Fibroblast of lung (primary cell): ENCODE data around the gene PIAS1. TPM values are rescaled to one million over a fixed set of nuclear protein-coding genes. Genes with fewer than 3 reads are reported as not detected.

Source experiments
- DNase-seq, 2 donors: peaks; one replicate each; pipeline versions ENCODE4 v3.0.0 to v3.0.0-alpha.2; 2010; ENCODE audit warnings: low read depth in 2 of 2
- H2AFZ ChIP-seq: 2 replicates; pipeline ENCODE4 v1.5.1; 2012; ENCODE audit warnings: low read length, control low read depth, inconsistent platforms
- H3K27ac ChIP-seq: 2 replicates; pipeline ENCODE4 v1.5.1; 2011; ENCODE audit warnings: low read length, control low read depth; ENCODE audit not compliant: insufficient read depth
- H3K27me3 ChIP-seq: 2 replicates; pipeline ENCODE4 v1.5.1; 2011; ENCODE audit warnings: mild to moderate bottlenecking, low read length; ENCODE audit not compliant: control insufficient read depth, insufficient read depth
- H3K36me3 ChIP-seq: 2 replicates; pipeline ENCODE4 v1.5.1; 2011; ENCODE audit warnings: low read length; ENCODE audit not compliant: control insufficient read depth, insufficient read depth
- H3K4me1 ChIP-seq: 2 replicates; pipeline ENCODE4 v1.5.1; 2011; ENCODE audit warnings: low read length; ENCODE audit not compliant: control insufficient read depth, insufficient read depth; ENCODE audit errors: extremely low read depth
- H3K4me2 ChIP-seq: 2 replicates; pipeline ENCODE4 v1.5.1; 2011; ENCODE audit warnings: low read length, control low read depth; ENCODE audit not compliant: insufficient read depth; ENCODE audit errors: extremely low read depth
- H3K4me3 ChIP-seq, 4 experiments: fragments of 200-600 bp in 1 of 4; sonication (generic) in 1 of 4; replicated peaks in 1 of 4; 2 replicates each; pipeline ENCODE4 v1.5.1; 2011 to 2016; ENCODE audit warnings: low read length in 4 of 4, low read depth in 3 of 4, mild to moderate bottlenecking in 3 of 4, control low read depth in 2 of 4, inconsistent platforms in 1 of 4, mixed read lengths in 1 of 4; ENCODE audit not compliant: insufficient read depth in 1 of 4; ENCODE audit errors: control extremely low read depth in 1 of 4
- H3K79me2 ChIP-seq: 2 replicates; pipeline ENCODE4 v1.5.1; 2012; ENCODE audit warnings: mild to moderate bottlenecking, low read length, inconsistent platforms; ENCODE audit not compliant: control insufficient read depth, insufficient read depth
- H3K9ac ChIP-seq: 2 replicates; pipeline ENCODE4 v1.5.1; 2011; ENCODE audit warnings: mild to moderate bottlenecking, low read length, control low read depth; ENCODE audit not compliant: insufficient read depth
- H3K9me3 ChIP-seq: 2 replicates; pipeline ENCODE4 v1.5.1; 2012; ENCODE audit warnings: low read depth, low read length; ENCODE audit not compliant: control insufficient read depth, insufficient read depth
- H4K20me1 ChIP-seq: 2 replicates; pipeline ENCODE4 v1.5.1; 2011; ENCODE audit warnings: low read length; ENCODE audit not compliant: control insufficient read depth, insufficient read depth; ENCODE audit errors: extremely low read depth
- EZH2 ChIP-seq: IDR thresholded peaks from 2 replicates; pipeline ENCODE4 v1.5.1; 2012; ENCODE audit warnings: low read length, control low read depth, mild to moderate bottlenecking; ENCODE audit errors: missing control alignments
- polyA plus RNA-seq, 2 donors: library from polyadenylated mRNA; depleted of rRNA in 1 of 2; stranded (reverse) in 1 of 2; unstranded in 1 of 2; fragments of >200 nt; gene quantifications; 2 replicates each; pipeline ENCODE4 v1.2.1, GENCODE V29; 2011 to 2012; ENCODE audit warnings: missing spikeins in 1 of 2
- total RNA-seq: library from RNA; depleted of rRNA; stranded (reverse); fragments of >200 nt; gene quantifications from 2 replicates; pipeline ENCODE4 v1.2.1, GENCODE V29; 2014
- TF ChIP-seq, protein P1 (sequence below), 2 donors: IDR thresholded peaks in 1 of 2; conservative IDR thresholded peaks in 1 of 2; 1 replicate in 1 of 2; 2 replicates in 1 of 2; pipeline ENCODE4 v1.5.1; 2011 to 2012; ENCODE audit warnings: low read length in 2 of 2, control low read depth in 1 of 2, inconsistent platforms in 1 of 2, low read depth in 1 of 2, mild to moderate bottlenecking in 1 of 2

Gene PIAS1
- total and polyA plus RNA-seq, 2 donors (not counting 1 experiment from before 2014, with no cell fraction given), result 17.0 to 35.1 TPM

DNA sequence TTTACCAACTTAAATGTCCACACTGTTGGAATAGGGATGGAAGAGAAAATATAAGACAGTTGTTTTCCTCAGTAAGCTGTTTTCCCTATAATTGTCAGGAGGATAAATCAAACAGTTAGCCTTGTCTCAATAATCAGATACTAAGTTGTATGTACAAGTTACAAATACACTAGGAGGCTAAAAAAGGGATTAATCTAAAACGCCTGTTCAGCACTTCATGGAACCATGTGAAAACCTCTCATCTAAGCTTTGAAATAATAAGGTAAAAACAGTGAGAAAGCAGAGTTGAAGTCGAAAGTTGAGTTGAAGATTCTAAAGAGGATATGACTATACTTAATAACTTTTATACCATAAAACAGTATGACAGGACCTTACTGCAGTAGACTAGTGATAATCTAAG is 89.0 kb downstream of the PIAS1 start:
- Histone ChIP-seq H4K20me1 (no peaks in the 10 kb centered on the region), H3K27ac (no peak overlapping the region), H3K9me3 (no peaks in the 10 kb centered on the region), H3K9ac (no peak overlapping the region), H3K4me1 (no peaks in the 10 kb centered on the region), H3K36me3 (no peaks in the 10 kb centered on the region), H3K79me2 (no peaks in the 10 kb centered on the region), H2AFZ (no peak overlapping the region), H3K27me3 (no peaks in the 10 kb centered on the region), H3K4me2 (no peak overlapping the region), H3K4me3 (no peak overlapping the region)
- no peak for DNase-seq
- TF ChIP-seq, protein P1, sequence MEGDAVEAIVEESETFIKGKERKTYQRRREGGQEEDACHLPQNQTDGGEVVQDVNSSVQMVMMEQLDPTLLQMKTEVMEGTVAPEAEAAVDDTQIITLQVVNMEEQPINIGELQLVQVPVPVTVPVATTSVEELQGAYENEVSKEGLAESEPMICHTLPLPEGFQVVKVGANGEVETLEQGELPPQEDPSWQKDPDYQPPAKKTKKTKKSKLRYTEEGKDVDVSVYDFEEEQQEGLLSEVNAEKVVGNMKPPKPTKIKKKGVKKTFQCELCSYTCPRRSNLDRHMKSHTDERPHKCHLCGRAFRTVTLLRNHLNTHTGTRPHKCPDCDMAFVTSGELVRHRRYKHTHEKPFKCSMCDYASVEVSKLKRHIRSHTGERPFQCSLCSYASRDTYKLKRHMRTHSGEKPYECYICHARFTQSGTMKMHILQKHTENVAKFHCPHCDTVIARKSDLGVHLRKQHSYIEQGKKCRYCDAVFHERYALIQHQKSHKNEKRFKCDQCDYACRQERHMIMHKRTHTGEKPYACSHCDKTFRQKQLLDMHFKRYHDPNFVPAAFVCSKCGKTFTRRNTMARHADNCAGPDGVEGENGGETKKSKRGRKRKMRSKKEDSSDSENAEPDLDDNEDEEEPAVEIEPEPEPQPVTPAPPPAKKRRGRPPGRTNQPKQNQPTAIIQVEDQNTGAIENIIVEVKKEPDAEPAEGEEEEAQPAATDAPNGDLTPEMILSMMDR (conservative IDR thresholded peaks at IDR 0.05 in 1 of 2, IDR thresholded peaks at IDR 0.05 in 1 of 2; ENCODE audit: low read depth in 1 of 2, low read length in 2 of 2), result no peak
- TF ChIP-seq EZH2, result no peak

- Histone ChIP-seq H3K4me1 (peaks cover 1% of the 10 kb centered on the region), H3K27me3 (no peaks in the 10 kb centered on the region), H3K36me3 (no peaks in the 10 kb centered on the region), H3K9ac (no peak overlapping the region), H4K20me1 (no peaks in the 10 kb centered on the region), H3K9me3 (no peaks in the 10 kb centered on the region), H2AFZ (no peak overlapping the region), H3K4me2 (no peak overlapping the region), H3K4me3 (no peak overlapping the region), H3K79me2 (no peaks in the 10 kb centered on the region), H3K27ac (no peak overlapping the region)
- DNase-seq, result no peak
- TF ChIP-seq EZH2, result no peak
- TF ChIP-seq, protein P1 (conservative IDR thresholded peaks at IDR 0.05 in 1 of 2, IDR thresholded peaks at IDR 0.05 in 1 of 2; ENCODE audit: low read depth in 1 of 2, low read length in 2 of 2), result no peak
Measured at GRCh38 chr15:68143785-68144184, 89.7 kb downstream of the PIAS1 start.

DNA sequence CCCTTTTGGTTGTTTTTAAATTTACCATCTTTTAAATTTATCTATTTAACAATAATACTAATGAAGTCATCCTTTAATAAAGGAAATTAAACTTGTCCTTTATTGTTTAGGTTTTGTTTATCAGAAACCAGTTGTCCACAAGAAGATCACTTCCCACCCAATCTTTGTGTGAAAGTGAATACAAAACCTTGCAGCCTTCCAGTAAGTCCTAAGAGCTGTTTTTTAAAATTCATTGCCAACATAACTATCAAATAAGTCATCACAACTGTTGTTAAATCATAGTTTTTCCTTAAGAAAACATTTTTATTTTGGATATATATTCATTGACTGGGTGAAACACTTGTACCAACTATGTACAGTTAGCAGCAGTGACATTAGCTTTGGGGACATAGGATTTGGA is 91.6 kb downstream of the PIAS1 start:
- no peaks in the 10 kb centered on the region for H3K79me2 ChIP-seq
- no peak overlapping the region for H3K4me2 ChIP-seq
- no peaks in the 10 kb centered on the region for H4K20me1 ChIP-seq
- no peak overlapping the region for H3K4me3 ChIP-seq
- H3K9me3 ChIP-seq, result no peaks in the 10 kb centered on the region
- no peak overlapping the region for H3K27ac ChIP-seq
- no peaks in the 10 kb centered on the region for H3K36me3 ChIP-seq
- TF ChIP-seq, protein P1 (conservative IDR thresholded peaks at IDR 0.05 in 1 of 2, IDR thresholded peaks at IDR 0.05 in 1 of 2; ENCODE audit: low read depth in 1 of 2, low read length in 2 of 2), result no peak
- no peak for TF ChIP-seq EZH2
- no peaks in the 10 kb centered on the region for H3K27me3 ChIP-seq
- DNase-seq, result peak in 1 of 2 donors; percentile 9
- peaks cover 2% of the 10 kb centered on the region for H3K4me1 ChIP-seq
- H2AFZ ChIP-seq, result no peak overlapping the region
- H3K9ac ChIP-seq, result no peak overlapping the region
